Panc1 (cell line): ENCODE data around the gene NHSL1.

ENCODE experiments used
- CTCF ChIP-seq: fragments of 450-650 bp; IDR thresholded peaks from 2 replicates; pipeline ENCODE4 v1.5.1; 2017; ENCODE audit warnings: mild to moderate bottlenecking
- POLR2AphosphoS5 ChIP-seq: IDR thresholded peaks from 2 replicates; pipeline ENCODE4 v1.6.1; 2012; ENCODE audit warnings: mild to moderate bottlenecking, low read depth, low read length, moderate library complexity
- SIN3A ChIP-seq: IDR thresholded peaks from 2 replicates; pipeline ENCODE4 v1.6.1; 2012; ENCODE audit warnings: low read depth, mild to moderate bottlenecking, low read length, moderate library complexity, borderline replicate concordance; ENCODE audit not compliant: insufficient read depth

DNA sequence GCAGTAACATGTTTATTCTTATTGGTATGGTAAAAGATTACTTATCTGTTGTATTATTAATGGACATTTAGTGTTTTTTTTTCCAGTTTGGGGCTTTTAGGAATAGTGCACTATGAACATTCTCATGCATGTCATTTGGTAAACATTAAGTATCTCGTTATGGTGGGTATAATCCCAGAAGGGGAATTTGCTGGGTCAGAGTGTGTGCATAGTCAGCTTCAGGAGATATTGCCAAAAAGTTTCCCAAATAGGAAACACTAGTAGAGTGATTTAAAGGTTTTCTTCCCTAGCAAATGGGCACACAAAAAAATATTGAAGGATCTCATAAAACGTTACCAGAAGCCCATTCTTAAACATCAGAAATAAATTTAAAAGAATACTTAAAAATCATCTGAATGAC is 25.2 kb upstream of the NHSL1 start:
- TF ChIP-seq SIN3A = no peak
- no peak for TF ChIP-seq CTCF
- TF ChIP-seq POLR2AphosphoS5 = no peak
